T-helper 2 cell treated with Interferon-gamma antibody and Interleukin-4, amounts not matched to agents 5 μg/mL and 100 μg/mL, for 36 hours (primary cell): Measurements from ENCODE around the gene CCSER2.
"Not testable (repeated sequence)": the region's sequence is repeated elsewhere in the genome, so short reads cannot be mapped to it uniquely, and the experiment has no call there.

Source experiments
- DNase-seq: peaks from one replicate; pipeline ENCODE4 v3.0.0; 2021; ENCODE audit warnings: low spot score
- H3K27ac Mint-ChIP-seq: one replicate; pipeline ENCODE4 v1.8.0; 2021; ENCODE audit warnings: mild to moderate bottlenecking, mixed read lengths
- H3K27me3 Mint-ChIP-seq: one replicate; pipeline ENCODE4 v1.8.0; 2021; ENCODE audit warnings: low read depth, mixed read lengths
- H3K36me3 Mint-ChIP-seq: one replicate; pipeline ENCODE4 v1.8.0; 2021; ENCODE audit warnings: low read depth, mixed read lengths
- H3K4me1 Mint-ChIP-seq: one replicate; pipeline ENCODE4 v1.8.0; 2021; ENCODE audit warnings: low read depth, mixed read lengths
- H3K4me3 Mint-ChIP-seq: one replicate; pipeline ENCODE4 v1.8.0; 2022; ENCODE audit warnings: mild to moderate bottlenecking, moderate library complexity, mixed read lengths
- H3K9me3 Mint-ChIP-seq: one replicate; pipeline ENCODE4 v1.8.0; 2021; ENCODE audit warnings: mixed read lengths

The CCSER2 gene

GRCh38 chr10:84296091-84296981, 32.1 kb upstream of the CCSER2 start:
- no peaks in the 10 kb centered on the region for H3K36me3 Mint-ChIP-seq
- DNase-seq, result no peak
- H3K9me3 Mint-ChIP-seq, result no peaks in the 10 kb centered on the region
- H3K27ac Mint-ChIP-seq, result no peak overlapping the region
- peaks cover 32% of the 10 kb centered on the region for H3K27me3 Mint-ChIP-seq
- peaks cover 25% of the 10 kb centered on the region for H3K4me1 Mint-ChIP-seq
- H3K4me3 Mint-ChIP-seq, result no peak overlapping the region

GRCh38 chr10:84298057-84298456, 30.3 kb upstream of the CCSER2 start:
- Mint-ChIP-seq H3K9me3 (no peaks in the 10 kb centered on the region), H3K27me3 (peaks cover 37% of the 10 kb centered on the region), H3K4me3 (no peak overlapping the region), H3K36me3 (no peaks in the 10 kb centered on the region), H3K27ac (no peak overlapping the region), H3K4me1 (peaks cover 24% of the 10 kb centered on the region)
- no peak for DNase-seq

- peaks cover 47% of the 10 kb centered on the region for H3K27me3 Mint-ChIP-seq
- DNase-seq, result no peak
- peaks cover 16% of the 10 kb centered on the region for H3K4me1 Mint-ChIP-seq
- H3K36me3 Mint-ChIP-seq, result peaks cover 5% of the 10 kb centered on the region
- peaks cover 11% of the 10 kb centered on the region for H3K9me3 Mint-ChIP-seq
- H3K4me3 Mint-ChIP-seq, result no peak overlapping the region
- H3K27ac Mint-ChIP-seq, result no peak overlapping the region
Observed at GRCh38 chr10:84302223-84302622, 26.2 kb upstream of the CCSER2 start.

GRCh38 chr10:84306751-84307384, 21.5 kb upstream of the CCSER2 start:
- H3K27me3 Mint-ChIP-seq, result peaks cover 23% of the 10 kb centered on the region
- no peak for DNase-seq
- peak overlapping the region; percentile 24 for H3K27ac Mint-ChIP-seq

GRCh38 chr10:84308021-84308420, 20.4 kb upstream of the CCSER2 start:
- H3K27me3 Mint-ChIP-seq, result peaks cover 17% of the 10 kb centered on the region
- peaks cover 37% of the 10 kb centered on the region for H3K4me1 Mint-ChIP-seq
- peak overlapping the region; percentile 55 for H3K4me3 Mint-ChIP-seq
- peaks cover 11% of the 10 kb centered on the region for H3K9me3 Mint-ChIP-seq
- H3K27ac Mint-ChIP-seq, result peak overlapping the region; percentile 60
- peaks cover 8% of the 10 kb centered on the region for H3K36me3 Mint-ChIP-seq
- DNase-seq, result no peak

More at GRCh38 chr10:84306751-84307384, 21.5 kb upstream of the CCSER2 start:
- peak overlapping the region; percentile 53 for H3K4me3 Mint-ChIP-seq
- H3K36me3 Mint-ChIP-seq, result peaks cover 8% of the 10 kb centered on the region
- H3K4me1 Mint-ChIP-seq, result peaks cover 37% of the 10 kb centered on the region
- H3K9me3 Mint-ChIP-seq, result peaks cover 11% of the 10 kb centered on the region

- DNase-seq, result peak; percentile 52
- H3K36me3 Mint-ChIP-seq, result peaks cover 8% of the 10 kb centered on the region
- peak overlapping the region; percentile 74 for H3K27ac Mint-ChIP-seq
- H3K4me1 Mint-ChIP-seq, result peaks cover 37% of the 10 kb centered on the region
- H3K9me3 Mint-ChIP-seq, result peaks cover 11% of the 10 kb centered on the region
- H3K4me3 Mint-ChIP-seq, result peak overlapping the region; percentile 72
- peaks cover 17% of the 10 kb centered on the region for H3K27me3 Mint-ChIP-seq
Observed at GRCh38 chr10:84308481-84309304, 19.7 kb upstream of the CCSER2 start.

- no peak overlapping the region for H3K27ac Mint-ChIP-seq
- no peak for DNase-seq
- H3K36me3 Mint-ChIP-seq, result peaks cover 8% of the 10 kb centered on the region
- H3K4me3 Mint-ChIP-seq, result no peak overlapping the region
- H3K27me3 Mint-ChIP-seq, result peaks cover 19% of the 10 kb centered on the region
- peaks cover 45% of the 10 kb centered on the region for H3K4me1 Mint-ChIP-seq
- peaks cover 11% of the 10 kb centered on the region for H3K9me3 Mint-ChIP-seq
Observed at GRCh38 chr10:84310470-84310869, 17.9 kb upstream of the CCSER2 start.

- Mint-ChIP-seq H3K4me3 (no peak overlapping the region), H3K27me3 (peaks cover 18% of the 10 kb centered on the region), H3K9me3 (peaks cover 6% of the 10 kb centered on the region), H3K27ac (no peak overlapping the region), H3K36me3 (peaks cover 3% of the 10 kb centered on the region), H3K4me1 (peaks cover 40% of the 10 kb centered on the region)
- no peak for DNase-seq
Observed at GRCh38 chr10:84311576-84311975, 16.8 kb upstream of the CCSER2 start.

GRCh38 chr10:84312816-84313215, 15.6 kb upstream of the CCSER2 start:
- Mint-ChIP-seq H3K9me3 (no peaks in the 10 kb centered on the region), H3K36me3 (peaks cover 3% of the 10 kb centered on the region), H3K4me1 (peaks cover 44% of the 10 kb centered on the region), H3K27ac (no peak overlapping the region), H3K27me3 (peaks cover 25% of the 10 kb centered on the region), H3K4me3 (no peak overlapping the region)
- no peak for DNase-seq

- Mint-ChIP-seq H3K27ac (no peak overlapping the region), H3K36me3 (no peaks in the 10 kb centered on the region), H3K4me1 (peaks cover 32% of the 10 kb centered on the region), H3K9me3 (no peaks in the 10 kb centered on the region), H3K4me3 (no peak overlapping the region), H3K27me3 (peaks cover 28% of the 10 kb centered on the region)
- DNase-seq, result no peak
Observed at GRCh38 chr10:84314275-84314674, 14.1 kb upstream of the CCSER2 start.

GRCh38 chr10:84317174-84317573, 11.2 kb upstream of the CCSER2 start:
- H3K4me1 Mint-ChIP-seq, result peaks cover 23% of the 10 kb centered on the region
- H3K4me3 Mint-ChIP-seq, result no peak overlapping the region
- no peaks in the 10 kb centered on the region for H3K36me3 Mint-ChIP-seq
- no peaks in the 10 kb centered on the region for H3K9me3 Mint-ChIP-seq
- no peak for DNase-seq
- H3K27me3 Mint-ChIP-seq, result peaks cover 40% of the 10 kb centered on the region
- H3K27ac Mint-ChIP-seq, result no peak overlapping the region

GRCh38 chr10:84321902-84322301, 6.5 kb upstream of the CCSER2 start:
- no peak for DNase-seq
- no peaks in the 10 kb centered on the region for H3K36me3 Mint-ChIP-seq
- H3K27me3 Mint-ChIP-seq, result peaks cover 47% of the 10 kb centered on the region
- H3K4me3 Mint-ChIP-seq, result no peak overlapping the region
- H3K4me1 Mint-ChIP-seq, result peaks cover 10% of the 10 kb centered on the region
- no peak overlapping the region for H3K27ac Mint-ChIP-seq
- H3K9me3 Mint-ChIP-seq, result no peaks in the 10 kb centered on the region

GRCh38 chr10:84323566-84323965, 4.8 kb upstream of the CCSER2 start:
- H3K36me3 Mint-ChIP-seq, H3K9me3 Mint-ChIP-seq, H3K4me3 Mint-ChIP-seq, H3K27ac Mint-ChIP-seq, DNase-seq, H3K4me1 Mint-ChIP-seq: not testable (repeated sequence)
- peaks cover 37% of the 10 kb centered on the region for H3K27me3 Mint-ChIP-seq

- H3K27ac Mint-ChIP-seq, H3K4me3 Mint-ChIP-seq: not testable (repeated sequence)
- H3K27me3 Mint-ChIP-seq, result peaks cover 22% of the 10 kb centered on the region
Observed at GRCh38 chr10:84326995-84327394, 1.4 kb upstream of the CCSER2 start.

More at GRCh38 chr10:84326995-84327394, 1.4 kb upstream of the CCSER2 start:
- peaks cover 31% of the 10 kb centered on the region for H3K4me1 Mint-ChIP-seq
- peaks cover 15% of the 10 kb centered on the region for H3K36me3 Mint-ChIP-seq
- not testable (repeated sequence) for H3K9me3 Mint-ChIP-seq, DNase-seq
